GM12878 (cell line): ENCODE measurements around the gene PLXNA2. TPM values are rescaled to one million over a fixed set of nuclear protein-coding genes. Genes with fewer than 3 reads are reported as not detected.

Source experiments
- ATAC-seq: fragments of 200-7000 bp; cut with Tn5 transposase; 3 replicates; pipeline ENCODE4 v1.9.1; 2020; ENCODE audit warnings: mild to moderate bottlenecking, moderate library complexity
- BruUV-seq: library from RNA; stranded (reverse); fragments of 400-500 nt; replicated peaks from 2 replicates; lab custom pipeline; 2021; lab: Mats Ljungman, UMichigan
- CTCF ChIA-PET: fragments of 300-600 bp; sonication (Branson Sonifier 250); formaldehyde crosslinking; extraction: SDS; loops from one replicate; lab custom pipeline; 2021; ENCODE audit warnings: inconsistent platforms; lab: Yijun Ruan, JAX
- POLR2A ChIA-PET: fragments of 350-600 bp; formaldehyde crosslinking; extraction: SDS; loops from one replicate; lab custom pipeline; 2021; ENCODE audit warnings: inconsistent platforms; lab: Charles Lee
- RAD21 ChIA-PET: fragments of 300-600 bp; sonication (Branson Sonifier 250); formaldehyde crosslinking; loops from one replicate; lab custom pipeline; 2023; ENCODE audit warnings: antibody characterized with exemption; ENCODE audit not compliant: unreplicated experiment; lab: Charles Lee
- SMC1A ChIA-PET: fragments of 300-600 bp; sonication (Branson Sonifier 250); formaldehyde crosslinking; loops from one replicate; lab custom pipeline; 2023; ENCODE audit not compliant: unreplicated experiment, uncharacterized antibody; lab: Charles Lee
- DNase-seq: peaks from one replicate; pipeline ENCODE4 v3.0.0-alpha.2; 2011; ENCODE audit warnings: low read depth, low spot score
- FAIRE-seq: peaks from 3 replicates; lab custom pipeline; 2011; peaks lifted over from hg19 to GRCh38; lab: Jason Lieb, UNC
- H2AFZ ChIP-seq: 2 replicates; pipeline ENCODE4 v1.6.0; 2011; ENCODE audit warnings: low read depth, low read length, control low read depth; ENCODE audit not compliant: control insufficient read depth
- H3K27ac ChIP-seq: 2 replicates; pipeline ENCODE4 v1.5.1; 2011; ENCODE audit warnings: control low read depth; ENCODE audit not compliant: control insufficient read depth, insufficient read depth
- H3K27me3 ChIP-seq, 2 experiments: replicated peaks in 1 of 2; 2 replicates each; pipeline versions ENCODE4 v1.6.0 to v1.6.1; 2011; ENCODE audit warnings: low read length in 1 of 2; ENCODE audit not compliant: control insufficient read depth in 2 of 2, insufficient read depth in 2 of 2
- H3K36me3 ChIP-seq, 2 experiments: 2 replicates each; pipeline ENCODE4 v1.5.1; 2011; ENCODE audit warnings: low read length in 1 of 2; ENCODE audit not compliant: control insufficient read depth in 2 of 2, insufficient read depth in 2 of 2
- H3K4me1 ChIP-seq: 2 replicates; pipeline ENCODE4 v1.6.1; 2011; ENCODE audit warnings: mild to moderate bottlenecking, low read length, moderate library complexity, mixed read lengths; ENCODE audit not compliant: control insufficient read depth, insufficient read depth
- H3K4me2 ChIP-seq: 2 replicates; pipeline ENCODE4 v1.6.0; 2011; ENCODE audit warnings: control low read depth; ENCODE audit not compliant: control insufficient read depth, insufficient read depth
- H3K4me3 ChIP-seq: fragments of 200-600 bp; sonication (generic); 2 replicates; pipeline ENCODE4 v1.5.1; 2016
- H3K79me2 ChIP-seq: 2 replicates; pipeline ENCODE4 v1.6.0; 2011; ENCODE audit warnings: low read length; ENCODE audit not compliant: control insufficient read depth, insufficient read depth
- H3K9ac ChIP-seq: 2 replicates; pipeline ENCODE4 v1.8.0; 2011; ENCODE audit warnings: low read length, control low read depth, mixed read lengths; ENCODE audit not compliant: control insufficient read depth, insufficient read depth
- H3K9me3 ChIP-seq: replicated peaks from 3 replicates; pipeline ENCODE4 v1.5.1; 2011; ENCODE audit warnings: mild to moderate bottlenecking, low read length; ENCODE audit not compliant: control insufficient read depth, insufficient read depth
- H4K20me1 ChIP-seq: 2 replicates; pipeline ENCODE4 v1.6.0; 2011; ENCODE audit not compliant: control insufficient read depth, insufficient read depth
- KLF5 ChIP-seq: fragments of 450-650 bp; IDR thresholded peaks from 2 replicates; pipeline ENCODE4 v1.6.1; 2014; ENCODE audit warnings: mild to moderate bottlenecking; ENCODE audit not compliant: partially characterized antibody
- NR2C2 ChIP-seq: IDR thresholded peaks from 2 replicates; pipeline ENCODE4 v1.6.1; 2011; ENCODE audit warnings: borderline replicate concordance, low read depth; ENCODE audit not compliant: control insufficient read depth, insufficient read length
- RAD21 ChIP-seq: IDR thresholded peaks from 2 replicates; pipeline ENCODE4 v1.6.1; 2011; ENCODE audit warnings: mild to moderate bottlenecking, low read depth, low read length, moderate library complexity; ENCODE audit not compliant: insufficient read depth
- TCF12 ChIP-seq: IDR thresholded peaks from 2 replicates; pipeline ENCODE4 v1.6.1; 2011; ENCODE audit warnings: low read depth, mild to moderate bottlenecking, low read length
- ZNF384 ChIP-seq: IDR thresholded peaks from 2 replicates; pipeline ENCODE4 v1.6.1; 2012; ENCODE audit warnings: low read depth, mild to moderate bottlenecking, low read length, improper control_type of control experiment, borderline replicate concordance
- WGBS: methylation state at CpG from one replicate; pipeline ENCODE4 v1.1.6; 2016; ENCODE audit warnings: low lambda C conversion rate; ENCODE audit not compliant: insufficient replicate concordance, insufficient coverage; ENCODE audit errors: missing lambda C conversion rate; 5-methylcytosine and 5-hydroxymethylcytosine counted together
- in situ Hi-C: fragments of 300-500 bp; cut with MboI; formaldehyde crosslinking; loops from 9 replicates; pipeline ENCODE4 v1.14.3; 2018; ENCODE audit warnings: mixed read lengths
- intact Hi-C: fragments of 100-400 bp; cut with micrococcal nuclease; formaldehyde crosslinking; loops from one replicate; pipeline ENCODE4 v1.14.2; 2022; ENCODE audit not compliant: unreplicated experiment
- polyA plus RNA-seq, 11 experiments: library from polyadenylated mRNA; depleted of rRNA in 4 of 11; unstranded in 6 of 11; stranded (reverse) in 5 of 11; fragments of >200 nt; fragmentation: Nextera tagmentation in 4 of 11; fragmentation: Illumina TruSeq in 1 of 11; extraction: Ambion mirVana in 4 of 11; extraction: Trizol in 1 of 11; gene quantifications; 1 replicate in 1 of 11; 2 replicates in 10 of 11; pipeline versions ENCODE4 v1.2.1 to v1.2.3, GENCODE V29; 2011 to 2016; ENCODE audit warnings: inconsistent platforms in 2 of 11, missing spikeins in 2 of 11, low read depth in 1 of 11
- total RNA-seq, 4 experiments: library from RNA; depleted of rRNA in 3 of 4; stranded (reverse); fragments of >200 nt in 3 of 4; fragmentation: Illumina TruSeq in 1 of 4; extraction: Trizol in 1 of 4; gene quantifications; 2 replicates each; pipeline versions ENCODE4 v1.2.1 to v1.2.3, GENCODE V29; 2013 to 2021
- TF ChIP-seq, protein P1 (sequence below): IDR thresholded peaks from 2 replicates; pipeline ENCODE4 v1.6.1; 2012; ENCODE audit warnings: mild to moderate bottlenecking, low read depth, low read length
- TF ChIP-seq, protein P2 (sequence below): IDR thresholded peaks from 2 replicates; pipeline ENCODE4 v1.6.1; 2012; ENCODE audit warnings: low read depth, low read length, improper control_type of control experiment
- TF ChIP-seq, protein P3 (sequence below): fragments of 450-650 bp; IDR thresholded peaks from 2 replicates; pipeline ENCODE4 v1.6.1; 2014; ENCODE audit warnings: mild to moderate bottlenecking

Gene PLXNA2
- total and polyA plus RNA-seq, 10 of the 15 experiments (the other 5 are each of a cell fraction or from before 2014, with no cell fraction given): under 0.01 to 0.08 (median 0.07) TPM; not detected in 4

DNA sequence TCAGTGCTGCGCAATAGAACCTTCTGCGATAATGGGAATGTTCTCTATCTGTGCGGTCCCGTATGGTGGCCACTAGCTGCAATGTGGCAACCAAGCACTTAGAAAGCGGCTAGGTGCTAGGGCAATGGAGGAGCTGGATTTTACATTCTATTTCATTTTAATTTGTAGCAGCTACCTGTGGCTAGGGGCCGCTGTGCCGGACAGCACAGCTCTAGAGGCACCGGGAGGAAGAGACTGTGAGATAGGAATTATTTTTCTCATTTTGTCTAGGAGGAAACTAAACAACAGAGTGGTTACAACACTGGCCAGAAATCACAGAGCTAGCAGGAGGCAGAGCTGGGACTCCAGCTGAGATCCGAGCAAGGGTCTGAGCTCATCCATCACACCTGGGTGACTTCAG lies 202.7 kb downstream of the PLXNA2 start (continued):
- TF ChIP-seq, protein P1, sequence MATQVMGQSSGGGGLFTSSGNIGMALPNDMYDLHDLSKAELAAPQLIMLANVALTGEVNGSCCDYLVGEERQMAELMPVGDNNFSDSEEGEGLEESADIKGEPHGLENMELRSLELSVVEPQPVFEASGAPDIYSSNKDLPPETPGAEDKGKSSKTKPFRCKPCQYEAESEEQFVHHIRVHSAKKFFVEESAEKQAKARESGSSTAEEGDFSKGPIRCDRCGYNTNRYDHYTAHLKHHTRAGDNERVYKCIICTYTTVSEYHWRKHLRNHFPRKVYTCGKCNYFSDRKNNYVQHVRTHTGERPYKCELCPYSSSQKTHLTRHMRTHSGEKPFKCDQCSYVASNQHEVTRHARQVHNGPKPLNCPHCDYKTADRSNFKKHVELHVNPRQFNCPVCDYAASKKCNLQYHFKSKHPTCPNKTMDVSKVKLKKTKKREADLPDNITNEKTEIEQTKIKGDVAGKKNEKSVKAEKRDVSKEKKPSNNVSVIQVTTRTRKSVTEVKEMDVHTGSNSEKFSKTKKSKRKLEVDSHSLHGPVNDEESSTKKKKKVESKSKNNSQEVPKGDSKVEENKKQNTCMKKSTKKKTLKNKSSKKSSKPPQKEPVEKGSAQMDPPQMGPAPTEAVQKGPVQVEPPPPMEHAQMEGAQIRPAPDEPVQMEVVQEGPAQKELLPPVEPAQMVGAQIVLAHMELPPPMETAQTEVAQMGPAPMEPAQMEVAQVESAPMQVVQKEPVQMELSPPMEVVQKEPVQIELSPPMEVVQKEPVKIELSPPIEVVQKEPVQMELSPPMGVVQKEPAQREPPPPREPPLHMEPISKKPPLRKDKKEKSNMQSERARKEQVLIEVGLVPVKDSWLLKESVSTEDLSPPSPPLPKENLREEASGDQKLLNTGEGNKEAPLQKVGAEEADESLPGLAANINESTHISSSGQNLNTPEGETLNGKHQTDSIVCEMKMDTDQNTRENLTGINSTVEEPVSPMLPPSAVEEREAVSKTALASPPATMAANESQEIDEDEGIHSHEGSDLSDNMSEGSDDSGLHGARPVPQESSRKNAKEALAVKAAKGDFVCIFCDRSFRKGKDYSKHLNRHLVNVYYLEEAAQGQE: no peak
- TF ChIP-seq, protein P2, sequence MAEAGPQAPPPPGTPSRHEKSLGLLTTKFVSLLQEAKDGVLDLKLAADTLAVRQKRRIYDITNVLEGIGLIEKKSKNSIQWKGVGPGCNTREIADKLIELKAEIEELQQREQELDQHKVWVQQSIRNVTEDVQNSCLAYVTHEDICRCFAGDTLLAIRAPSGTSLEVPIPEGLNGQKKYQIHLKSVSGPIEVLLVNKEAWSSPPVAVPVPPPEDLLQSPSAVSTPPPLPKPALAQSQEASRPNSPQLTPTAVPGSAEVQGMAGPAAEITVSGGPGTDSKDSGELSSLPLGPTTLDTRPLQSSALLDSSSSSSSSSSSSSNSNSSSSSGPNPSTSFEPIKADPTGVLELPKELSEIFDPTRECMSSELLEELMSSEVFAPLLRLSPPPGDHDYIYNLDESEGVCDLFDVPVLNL: no peak
- TF ChIP-seq, protein P3, sequence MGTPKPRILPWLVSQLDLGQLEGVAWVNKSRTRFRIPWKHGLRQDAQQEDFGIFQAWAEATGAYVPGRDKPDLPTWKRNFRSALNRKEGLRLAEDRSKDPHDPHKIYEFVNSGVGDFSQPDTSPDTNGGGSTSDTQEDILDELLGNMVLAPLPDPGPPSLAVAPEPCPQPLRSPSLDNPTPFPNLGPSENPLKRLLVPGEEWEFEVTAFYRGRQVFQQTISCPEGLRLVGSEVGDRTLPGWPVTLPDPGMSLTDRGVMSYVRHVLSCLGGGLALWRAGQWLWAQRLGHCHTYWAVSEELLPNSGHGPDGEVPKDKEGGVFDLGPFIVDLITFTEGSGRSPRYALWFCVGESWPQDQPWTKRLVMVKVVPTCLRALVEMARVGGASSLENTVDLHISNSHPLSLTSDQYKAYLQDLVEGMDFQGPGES: no peak

DNA sequence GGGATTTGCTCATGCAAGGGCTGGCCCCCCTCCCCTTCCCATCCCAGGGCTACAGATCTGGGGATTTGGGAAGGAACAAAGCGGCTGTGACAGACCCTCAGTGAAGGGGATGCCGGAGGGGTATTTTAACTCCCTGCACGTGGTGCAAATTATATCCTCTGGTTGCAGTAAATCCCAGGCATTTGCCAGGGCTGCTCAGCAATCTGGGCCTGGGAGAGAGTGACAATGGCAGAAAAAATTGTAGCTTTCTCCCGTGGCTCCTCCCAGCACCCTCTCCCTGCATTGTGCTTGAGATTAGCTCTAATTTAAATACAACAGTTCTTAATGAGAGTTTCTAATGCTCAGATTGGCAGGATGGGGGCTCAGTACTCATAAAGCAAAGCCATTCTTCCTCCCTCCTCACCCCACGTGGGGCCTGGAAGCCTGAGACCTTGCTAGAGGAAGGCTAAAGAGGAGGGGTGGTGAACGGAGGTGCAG lies 203.3 kb downstream of the PLXNA2 start:
- in situ Hi-C loops (no loop called here), intact Hi-C loops (no loop called here)
- no peaks in the 10 kb centered on the region for H3K9me3 ChIP-seq
- H3K9ac ChIP-seq: no peak overlapping the region
- 33% methylated on average over 6 of the region's 6 CpGs for WGBS
- no TSS peak for BruUV-seq
- SMC1A ChIA-PET: no interaction called here
- H3K36me3 ChIP-seq: no peaks in the 10 kb centered on the region
- no peaks in the 10 kb centered on the region for H3K4me1 ChIP-seq
- H4K20me1 ChIP-seq: no peaks in the 10 kb centered on the region
- H3K4me2 ChIP-seq: no peak overlapping the region
- H3K79me2 ChIP-seq: no peaks in the 10 kb centered on the region
- POLR2A ChIA-PET: interaction anchor here (0.5 kb wide), 1 partner anchor 159 kb away, joined by 8 read pairs; no protein-coding TSS in a partner anchor
- ATAC-seq (no peak), DNase-seq (no peak), FAIRE-seq (no peak)
- RAD21 ChIA-PET: no interaction called here
- TF ChIP-seq TCF12 (no peak), KLF5 (no peak), RAD21 (no peak), ZNF384 (no peak), NR2C2 (no peak)
- CTCF ChIA-PET: interaction anchor here (1.4 to 2.7 kb wide), 2 partner anchors 16 to 52 kb away, joined by 6 to 12 read pairs; no protein-coding TSS in a partner anchor
- no peak overlapping the region for H3K27ac ChIP-seq
- no peak overlapping the region for H2AFZ ChIP-seq
- H3K4me3 ChIP-seq: no peak overlapping the region
- H3K27me3 ChIP-seq: peaks cover 0 to 2% of the 10 kb centered on the region in 2 experiments; a peak in 3 of 4 replicates
